Activated CD8-positive, alpha-beta T cell treated with anti-CD3 and anti-CD28 coated beads for 36 hours (primary cell): ENCODE results near the gene CTNNA3. TPM values are rescaled to one million over a fixed set of nuclear protein-coding genes. Genes with fewer than 3 reads are reported as not detected.

ENCODE experiments used
- ATAC-seq: fragments of 200-7000 bp; cut with Tn5 transposase; one replicate; pipeline ENCODE4 v1.10.0; 2021; ENCODE audit warnings: mild to moderate bottlenecking, moderate library complexity
- CTCF ChIA-PET: fragments of 350-600 bp; sonication (Branson Sonifier 250); formaldehyde crosslinking; loops from one replicate; lab custom pipeline; 2021; ENCODE audit warnings: antibody characterized with exemption; lab: Charles Lee
- POLR2A ChIA-PET: fragments of 350-600 bp; sonication (Branson Sonifier 250); formaldehyde crosslinking; loops from one replicate; lab custom pipeline; 2021; ENCODE audit warnings: antibody characterized with exemption; lab: Charles Lee
- DNase-seq: peaks from one replicate; pipeline ENCODE4 v3.0.0-alpha.2; 2020
- H3K27ac Mint-ChIP-seq: one replicate; pipeline ENCODE4 v1.8.0; 2021; ENCODE audit warnings: mild to moderate bottlenecking, mixed read lengths
- H3K27me3 Mint-ChIP-seq: one replicate; pipeline ENCODE4 v1.8.0; 2021; ENCODE audit warnings: mixed read lengths
- H3K36me3 Mint-ChIP-seq: one replicate; pipeline ENCODE4 v1.8.0; 2021; ENCODE audit warnings: low read depth, mixed read lengths
- H3K4me1 Mint-ChIP-seq: one replicate; pipeline ENCODE4 v1.8.0; 2021; ENCODE audit warnings: low read depth, mixed read lengths
- H3K4me3 Mint-ChIP-seq: one replicate; pipeline ENCODE4 v1.8.0; 2021; ENCODE audit warnings: mild to moderate bottlenecking, moderate library complexity, mixed read lengths
- H3K9me3 Mint-ChIP-seq: one replicate; pipeline ENCODE4 v1.8.0; 2021; ENCODE audit warnings: mixed read lengths
- intact Hi-C: fragments of 100-400 bp; cut with micrococcal nuclease; formaldehyde crosslinking; loops from one replicate; pipeline ENCODE4 v1.10.0; 2022
- total RNA-seq, 2 experiments: library from RNA; stranded (reverse); gene quantifications; one replicate each; pipeline ENCODE4 v1.2.3, GENCODE V29; 2021
- TF ChIP-seq, protein P1 (sequence below): fragments of 200-600 bp; IDR thresholded peaks from one replicate; pipeline ENCODE4 v1.8.0; 2022; ENCODE audit warnings: antibody characterized with exemption, mild to moderate bottlenecking

The CTNNA3 gene
- total RNA-seq, 2 experiments from 2014 or later = not detected

DNA sequence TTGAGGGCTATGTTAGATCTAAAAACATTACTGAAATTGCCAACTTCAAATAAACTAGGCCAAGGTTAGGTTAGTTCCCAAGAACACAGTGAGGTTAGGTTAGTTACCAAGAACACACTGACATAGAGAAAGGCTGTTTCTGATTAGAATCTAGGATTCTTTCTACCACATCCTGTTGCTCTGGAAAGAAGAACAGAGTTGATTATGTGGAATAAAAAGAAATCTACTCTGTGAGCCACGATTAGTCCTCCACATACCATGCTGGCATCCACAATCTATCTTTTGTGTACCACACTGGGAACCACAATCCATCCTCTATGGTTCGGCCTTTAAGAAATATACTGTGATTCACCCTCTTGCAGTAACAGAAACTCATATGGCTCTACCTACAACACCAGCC, 678.8 kb downstream of the CTNNA3 start:
- intact Hi-C loops = no loop called here
- no peaks in the 10 kb centered on the region for H3K27me3 Mint-ChIP-seq
- ATAC-seq (no peak), DNase-seq (no peak)
- no peak overlapping the region for H3K4me3 Mint-ChIP-seq
- peaks cover 3% of the 10 kb centered on the region for H3K9me3 Mint-ChIP-seq
- POLR2A ChIA-PET = no interaction called here
- H3K27ac Mint-ChIP-seq = no peak overlapping the region
- no peaks in the 10 kb centered on the region for H3K4me1 Mint-ChIP-seq
- TF ChIP-seq, protein P1, sequence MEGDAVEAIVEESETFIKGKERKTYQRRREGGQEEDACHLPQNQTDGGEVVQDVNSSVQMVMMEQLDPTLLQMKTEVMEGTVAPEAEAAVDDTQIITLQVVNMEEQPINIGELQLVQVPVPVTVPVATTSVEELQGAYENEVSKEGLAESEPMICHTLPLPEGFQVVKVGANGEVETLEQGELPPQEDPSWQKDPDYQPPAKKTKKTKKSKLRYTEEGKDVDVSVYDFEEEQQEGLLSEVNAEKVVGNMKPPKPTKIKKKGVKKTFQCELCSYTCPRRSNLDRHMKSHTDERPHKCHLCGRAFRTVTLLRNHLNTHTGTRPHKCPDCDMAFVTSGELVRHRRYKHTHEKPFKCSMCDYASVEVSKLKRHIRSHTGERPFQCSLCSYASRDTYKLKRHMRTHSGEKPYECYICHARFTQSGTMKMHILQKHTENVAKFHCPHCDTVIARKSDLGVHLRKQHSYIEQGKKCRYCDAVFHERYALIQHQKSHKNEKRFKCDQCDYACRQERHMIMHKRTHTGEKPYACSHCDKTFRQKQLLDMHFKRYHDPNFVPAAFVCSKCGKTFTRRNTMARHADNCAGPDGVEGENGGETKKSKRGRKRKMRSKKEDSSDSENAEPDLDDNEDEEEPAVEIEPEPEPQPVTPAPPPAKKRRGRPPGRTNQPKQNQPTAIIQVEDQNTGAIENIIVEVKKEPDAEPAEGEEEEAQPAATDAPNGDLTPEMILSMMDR = no peak
- no peaks in the 10 kb centered on the region for H3K36me3 Mint-ChIP-seq
- CTCF ChIA-PET = no interaction called here

DNA sequence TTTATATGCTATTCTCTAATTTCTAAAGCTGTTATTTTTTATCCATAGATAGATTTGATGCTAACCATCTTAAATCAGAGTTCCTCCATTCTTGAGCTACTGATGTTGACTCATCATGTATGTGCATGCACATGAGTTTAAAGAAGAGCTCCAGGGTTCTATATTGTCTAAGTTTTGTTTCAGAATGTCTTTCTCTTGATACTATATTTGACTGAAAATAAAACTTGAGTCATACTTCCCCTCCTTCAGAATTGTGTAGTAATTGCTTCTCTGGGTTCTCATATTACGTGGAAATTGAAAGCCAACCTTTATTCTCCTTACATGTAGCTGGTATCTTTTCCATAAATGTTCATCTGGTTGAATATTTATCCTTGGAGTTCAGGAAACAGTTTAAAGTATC, 680.8 kb downstream of the CTNNA3 start:
- H3K4me3 Mint-ChIP-seq = no peak overlapping the region
- no peak overlapping the region for H3K27ac Mint-ChIP-seq
- H3K27me3 Mint-ChIP-seq = no peaks in the 10 kb centered on the region
- DNase-seq (no peak), ATAC-seq (no peak)
- H3K36me3 Mint-ChIP-seq = no peaks in the 10 kb centered on the region
- CTCF ChIA-PET = no interaction called here
- POLR2A ChIA-PET = no interaction called here
- H3K9me3 Mint-ChIP-seq = peaks cover 5% of the 10 kb centered on the region
- intact Hi-C loops = no loop called here
- TF ChIP-seq, protein P1 = no peak
- no peaks in the 10 kb centered on the region for H3K4me1 Mint-ChIP-seq

DNA sequence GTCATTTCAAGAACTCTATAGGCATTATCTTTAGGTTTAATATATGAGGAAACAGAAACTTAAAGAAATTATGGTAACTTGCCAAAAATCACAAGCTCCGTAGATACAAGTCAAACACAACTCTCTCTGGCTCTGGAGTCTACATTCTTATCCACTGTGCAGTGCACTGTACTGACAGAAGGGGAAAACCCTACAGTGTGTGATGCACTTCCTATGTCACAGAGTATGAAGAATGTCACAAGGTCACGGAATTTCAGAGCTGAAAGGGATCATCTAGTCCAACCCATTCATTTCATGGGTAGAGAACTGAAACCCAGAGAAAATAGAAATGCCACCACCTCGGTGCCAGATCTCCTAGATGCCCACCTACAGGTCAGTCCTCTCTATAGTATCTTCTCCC, 684.0 kb downstream of the CTNNA3 start:
- Mint-ChIP-seq H3K36me3 (no peaks in the 10 kb centered on the region), H3K27ac (no peak overlapping the region), H3K4me1 (no peaks in the 10 kb centered on the region), H3K4me3 (no peak overlapping the region), H3K9me3 (peaks cover 4% of the 10 kb centered on the region), H3K27me3 (no peaks in the 10 kb centered on the region)
- DNase-seq (no peak), ATAC-seq (no peak)
- intact Hi-C loops = no loop called here
- TF ChIP-seq, protein P1 = no peak
- ChIA-PET POLR2A (no interaction called here), CTCF (no interaction called here)

DNA sequence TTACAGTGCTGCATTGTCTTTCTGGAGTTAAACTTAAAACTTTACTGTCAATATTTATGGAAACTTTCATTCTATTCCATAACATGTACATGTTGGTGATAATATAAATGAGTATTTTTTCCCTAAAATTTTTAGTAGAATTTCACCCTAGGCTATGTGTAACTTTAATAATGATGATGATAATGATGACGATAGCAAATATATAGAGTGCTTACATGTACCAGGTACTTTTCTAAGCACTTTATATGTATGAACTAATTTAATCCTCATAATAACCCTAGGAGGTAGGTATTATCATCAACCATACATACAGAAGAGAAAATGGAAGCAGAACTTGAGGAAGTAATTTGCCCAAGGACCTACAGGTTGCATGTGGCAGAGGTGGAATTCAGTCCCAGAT, 684.5 kb downstream of the CTNNA3 start:
- no peak for ATAC-seq
- Mint-ChIP-seq H3K27me3 (no peaks in the 10 kb centered on the region), H3K4me3 (no peak overlapping the region), H3K9me3 (peaks cover 4% of the 10 kb centered on the region), H3K27ac (no peak overlapping the region), H3K4me1 (no peaks in the 10 kb centered on the region), H3K36me3 (no peaks in the 10 kb centered on the region)
- intact Hi-C loops = no loop called here
- ChIA-PET CTCF (no interaction called here), POLR2A (no interaction called here)
- no peak for DNase-seq
- TF ChIP-seq, protein P1 = no peak

DNA sequence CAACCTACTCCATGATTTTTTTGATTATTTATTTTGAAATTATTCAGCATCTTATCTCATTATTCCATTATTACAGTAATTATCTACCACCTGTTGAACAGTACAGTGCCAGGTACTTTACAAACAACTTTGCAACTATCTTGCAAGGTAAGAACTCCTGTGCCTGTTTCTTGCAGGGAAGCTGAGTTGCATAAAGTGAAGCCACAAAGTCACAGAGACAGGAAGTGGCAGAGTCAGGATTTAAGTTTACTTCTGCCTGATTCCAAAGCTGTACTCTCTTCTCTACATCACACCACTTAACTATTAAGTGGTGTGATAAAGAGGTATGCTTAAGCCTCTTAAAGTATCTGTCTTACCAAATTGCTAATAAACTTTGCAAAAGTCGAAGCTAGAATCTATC, 690.0 kb downstream of the CTNNA3 start:
- ChIA-PET CTCF (no interaction called here), POLR2A (no interaction called here)
- TF ChIP-seq, protein P1 = no peak
- H3K36me3 Mint-ChIP-seq = no peaks in the 10 kb centered on the region
- no peaks in the 10 kb centered on the region for H3K27me3 Mint-ChIP-seq
- no peaks in the 10 kb centered on the region for H3K4me1 Mint-ChIP-seq
- peaks cover 3% of the 10 kb centered on the region for H3K9me3 Mint-ChIP-seq
- no peak overlapping the region for H3K4me3 Mint-ChIP-seq
- no peak for DNase-seq
- no peak for ATAC-seq
- intact Hi-C loops = no loop called here
- H3K27ac Mint-ChIP-seq = no peak overlapping the region
